Lower leg skin (tissue), 4 donors: ENCODE measurements around the gene YTHDF1. TPM values are rescaled to one million over a fixed set of nuclear protein-coding genes. Genes with fewer than 3 reads are reported as not detected.

Experiments
- DNase-seq, 2 donors: peaks; one replicate each; pipeline ENCODE4 v3.0.0-alpha.2; 2019; ENCODE audit warnings: low spot score in 2 of 2
- H3K4me3 ChIP-seq: fragments of 200-600 bp; sonication (generic); 2 replicates; pipeline ENCODE4 v1.5.1; 2017; ENCODE audit warnings: mild to moderate bottlenecking, low read depth; ENCODE audit not compliant: poor library complexity, severe bottlenecking
- POLR2A ChIP-seq, 2 donors: fragments of 450-650 bp; IDR thresholded peaks; one replicate each; pipeline ENCODE4 v1.6.1; 2016 to 2017; ENCODE audit warnings: antibody characterized with exemption in 2 of 2, mild to moderate bottlenecking in 1 of 2, moderate library complexity in 1 of 2
- WGBS, 2 donors: methylation state at CpG; one replicate each; pipeline ENCODE4 v1.1.5; 2018; 5-methylcytosine and 5-hydroxymethylcytosine counted together
- intact Hi-C: fragments of 100-400 bp; cut with DNase I; formaldehyde crosslinking; loops from one replicate; pipeline ENCODE4 v1.15.0; 2023; ENCODE audit warnings: low total_unique reads
- total RNA-seq, 4 donors: library from RNA; depleted of rRNA; stranded (reverse); fragments of >200 nt; gene quantifications; one replicate each; pipeline ENCODE4 v1.1.0, GENCODE V29; 2016
- TF ChIP-seq, protein P1 (sequence below), 3 donors: fragments of 450-650 bp; IDR thresholded peaks; one replicate each; pipeline ENCODE4 v1.5.1; 2016; ENCODE audit warnings: antibody characterized with exemption in 3 of 3, mild to moderate bottlenecking in 3 of 3, moderate library complexity in 2 of 3

Gene YTHDF1
- total RNA-seq, 4 donors from 2014 or later = 28.1 to 32.2 (median 30.6) TPM

DNA sequence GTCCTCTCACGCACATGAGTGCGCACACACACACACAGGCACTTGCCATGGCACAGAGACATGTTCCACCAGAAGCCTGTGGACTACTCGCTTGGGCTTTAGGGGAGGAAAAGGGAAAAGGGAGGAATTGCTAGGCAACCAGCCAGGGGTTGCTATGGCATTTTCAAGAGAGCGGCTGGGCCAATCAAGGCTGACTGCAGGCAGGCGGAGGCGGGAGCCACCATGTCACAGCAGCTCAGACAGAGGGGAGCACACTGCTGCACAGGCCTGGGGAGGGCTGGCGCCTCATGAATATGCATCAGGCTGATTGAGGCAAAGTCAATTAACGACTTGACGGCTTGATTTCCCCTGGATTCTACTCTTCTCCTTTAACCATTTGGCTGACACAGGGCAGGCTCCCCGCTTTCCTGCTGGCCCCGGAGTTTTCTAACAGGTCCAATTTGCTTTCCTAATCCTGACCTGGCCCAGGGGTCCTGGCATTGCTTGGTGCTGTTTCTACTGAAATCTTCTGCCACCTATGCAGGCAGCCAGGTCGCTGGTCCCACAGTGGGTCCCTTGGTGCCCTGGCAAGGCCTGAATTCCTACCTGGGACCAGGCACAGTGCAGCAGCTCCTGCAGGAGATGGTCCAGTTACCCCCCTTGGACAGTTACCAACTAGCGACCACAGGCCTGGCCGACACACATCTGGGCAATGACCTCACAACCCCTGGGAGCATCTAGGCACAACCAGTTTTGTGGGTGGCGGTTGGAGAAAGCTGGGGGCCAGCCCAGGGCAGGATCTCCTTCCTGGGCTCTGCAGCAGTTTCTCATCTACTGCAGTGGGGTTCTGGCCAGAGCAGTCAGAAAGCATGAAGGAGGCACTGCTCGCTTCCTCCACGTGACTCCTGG lies 52.1 kb downstream of the YTHDF1 start:
- 51 to 52% methylated on average over 16 to 17 of the region's 17 CpGs for WGBS, 2 donors
- no peak for TF ChIP-seq POLR2A (IDR thresholded peaks at IDR 0.05)
- TF ChIP-seq, protein P1, sequence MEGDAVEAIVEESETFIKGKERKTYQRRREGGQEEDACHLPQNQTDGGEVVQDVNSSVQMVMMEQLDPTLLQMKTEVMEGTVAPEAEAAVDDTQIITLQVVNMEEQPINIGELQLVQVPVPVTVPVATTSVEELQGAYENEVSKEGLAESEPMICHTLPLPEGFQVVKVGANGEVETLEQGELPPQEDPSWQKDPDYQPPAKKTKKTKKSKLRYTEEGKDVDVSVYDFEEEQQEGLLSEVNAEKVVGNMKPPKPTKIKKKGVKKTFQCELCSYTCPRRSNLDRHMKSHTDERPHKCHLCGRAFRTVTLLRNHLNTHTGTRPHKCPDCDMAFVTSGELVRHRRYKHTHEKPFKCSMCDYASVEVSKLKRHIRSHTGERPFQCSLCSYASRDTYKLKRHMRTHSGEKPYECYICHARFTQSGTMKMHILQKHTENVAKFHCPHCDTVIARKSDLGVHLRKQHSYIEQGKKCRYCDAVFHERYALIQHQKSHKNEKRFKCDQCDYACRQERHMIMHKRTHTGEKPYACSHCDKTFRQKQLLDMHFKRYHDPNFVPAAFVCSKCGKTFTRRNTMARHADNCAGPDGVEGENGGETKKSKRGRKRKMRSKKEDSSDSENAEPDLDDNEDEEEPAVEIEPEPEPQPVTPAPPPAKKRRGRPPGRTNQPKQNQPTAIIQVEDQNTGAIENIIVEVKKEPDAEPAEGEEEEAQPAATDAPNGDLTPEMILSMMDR (IDR thresholded peaks at IDR 0.05) = no peak
- H3K4me3 ChIP-seq = no peak overlapping the region
- intact Hi-C loops = no loop called here
- no peak for DNase-seq

DNA sequence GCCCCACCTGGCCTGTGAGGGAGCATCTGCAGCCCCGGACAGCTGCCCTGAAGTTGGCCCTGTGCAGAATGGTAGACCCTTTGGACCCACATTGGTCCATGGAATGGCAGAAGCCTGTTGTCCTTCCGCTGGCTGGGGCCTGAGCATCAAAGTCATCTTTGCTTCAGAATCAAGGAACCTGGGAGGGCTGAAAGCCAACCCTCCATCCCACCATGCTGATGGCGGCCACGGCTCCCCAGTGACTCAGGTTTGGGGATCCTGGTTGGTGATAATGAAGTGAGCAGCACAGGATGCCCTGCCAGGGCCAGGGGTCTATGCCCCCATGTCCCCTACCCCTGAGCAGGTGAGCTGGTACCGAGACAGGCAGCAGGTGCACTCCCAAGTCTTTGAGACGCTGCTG lies 52.8 kb downstream of the YTHDF1 start:
- intact Hi-C loops = no loop called here
- H3K4me3 ChIP-seq = no peak overlapping the region
- TF ChIP-seq, protein P1 (IDR thresholded peaks at IDR 0.05) = no peak
- TF ChIP-seq POLR2A (IDR thresholded peaks at IDR 0.05) = no peak
- WGBS, 2 donors = 58 to 65% methylated on average over 4 of the region's 6 CpGs
- no peak for DNase-seq

DNA sequence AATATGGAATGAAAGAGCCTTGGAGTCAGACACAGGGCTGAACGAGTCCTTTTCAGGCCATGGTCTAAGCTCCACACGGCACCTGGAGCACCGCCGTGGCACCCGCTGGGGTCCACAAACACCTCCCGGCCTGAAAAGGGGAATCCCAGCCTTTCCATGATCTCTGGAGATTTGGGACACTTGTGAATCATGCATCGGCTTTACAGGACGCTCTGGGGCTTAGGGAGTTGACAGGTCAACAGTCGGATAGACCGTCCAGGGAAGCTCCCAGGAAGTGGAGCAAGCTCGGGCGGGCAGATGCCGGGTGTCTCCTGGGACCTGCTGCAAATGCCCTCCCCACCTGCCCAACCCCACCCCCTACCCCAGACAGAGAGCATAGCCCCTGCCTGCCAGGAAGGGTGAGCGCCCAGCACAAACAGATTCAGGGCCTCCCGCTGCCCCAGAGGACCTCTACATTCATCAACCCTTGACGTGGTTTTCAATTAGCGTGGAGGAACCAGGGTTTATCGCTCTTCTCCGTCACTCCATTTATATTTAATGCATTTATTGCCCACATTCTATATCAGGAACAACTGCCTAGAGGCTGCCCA lies 53.6 kb downstream of the YTHDF1 start:
- no peak for DNase-seq
- TF ChIP-seq POLR2A (IDR thresholded peaks at IDR 0.05) = no peak
- TF ChIP-seq, protein P1 (IDR thresholded peaks at IDR 0.05) = no peak
- H3K4me3 ChIP-seq = no peak overlapping the region
- 79 to 82% methylated on average over 19 of the region's 19 CpGs for WGBS, 2 donors
- intact Hi-C loops = no loop called here

DNA sequence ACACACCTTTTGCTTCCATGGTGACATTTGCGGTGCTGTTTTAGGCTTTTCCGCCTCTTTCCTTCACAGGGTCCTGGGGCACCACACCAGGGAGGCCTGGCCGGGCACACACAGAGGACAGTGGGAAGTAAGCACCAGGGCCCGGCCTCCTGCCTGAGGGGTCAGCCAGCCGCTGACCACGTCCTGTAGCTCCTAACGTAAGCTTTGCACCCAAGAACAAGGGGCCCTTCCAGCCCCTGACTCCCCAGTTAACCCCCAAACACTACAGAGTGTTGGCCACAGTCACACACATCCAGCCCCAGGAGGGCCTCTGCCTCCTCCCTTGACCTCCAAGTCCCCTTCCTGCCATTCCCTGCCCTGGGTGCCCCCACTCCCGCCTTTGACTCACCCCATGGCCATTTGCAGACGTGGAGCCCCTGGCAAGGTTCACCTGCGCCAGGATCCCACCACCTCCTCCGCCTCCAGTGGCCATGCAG lies 54.7 kb downstream of the YTHDF1 start:
- DNase-seq = no peak

DNA sequence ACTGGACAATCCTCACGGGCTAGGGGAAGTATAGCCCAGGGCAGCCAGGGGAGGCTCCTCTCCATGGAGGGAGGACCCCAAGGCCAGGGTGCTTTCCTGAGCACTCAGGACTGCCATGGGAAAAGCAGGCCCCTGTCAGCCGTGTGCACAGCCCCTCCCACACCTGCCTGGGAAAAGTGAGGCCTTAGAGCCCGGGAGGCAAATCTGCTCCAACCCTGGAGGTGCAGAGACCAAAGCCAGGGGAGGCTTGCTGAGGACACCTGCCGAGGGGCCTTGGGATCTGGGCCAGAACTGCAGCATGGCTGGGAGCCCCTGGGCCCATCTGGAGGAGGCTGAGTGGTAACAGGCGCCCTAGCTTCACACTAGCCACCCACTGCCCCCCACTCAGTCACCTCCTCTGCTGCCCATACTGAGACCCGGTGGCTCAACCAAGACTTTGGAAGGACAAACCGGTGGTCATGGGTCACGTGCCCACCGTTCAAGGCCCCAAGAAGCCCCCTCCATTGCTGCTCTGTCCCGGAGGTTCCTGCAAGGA lies 55.2 kb downstream of the YTHDF1 start:
- 69 to 72% methylated on average over 8 to 10 of the region's 10 CpGs for WGBS, 2 donors

More for the DNA sequence above, 54.7 kb downstream of the YTHDF1 start:
- intact Hi-C loops = no loop called here
- 77 to 80% methylated on average over 11 of the region's 11 CpGs for WGBS, 2 donors
- TF ChIP-seq POLR2A (IDR thresholded peaks at IDR 0.05) = no peak
- TF ChIP-seq, protein P1 (IDR thresholded peaks at IDR 0.05) = no peak
- H3K4me3 ChIP-seq = no peak overlapping the region

More for the DNA sequence above, 55.2 kb downstream of the YTHDF1 start:
- no peak overlapping the region for H3K4me3 ChIP-seq
- intact Hi-C loops = no loop called here
- TF ChIP-seq, protein P1 (IDR thresholded peaks at IDR 0.05) = no peak
- TF ChIP-seq POLR2A (IDR thresholded peaks at IDR 0.05) = no peak
- no peak for DNase-seq
